H1 (cell line): ENCODE data around the gene RUNX1. TPM values are rescaled to one million over a fixed set of nuclear protein-coding genes. Genes with fewer than 3 reads are reported as not detected.

Experiments used
- CTCF ChIA-PET: fragments of 300-600 bp; sonication (Branson Sonifier 250); formaldehyde crosslinking; loops from one replicate; lab custom pipeline; 2021; ENCODE audit not compliant: partially characterized antibody; lab: Charles Lee
- POLR2A ChIA-PET: fragments of 300-600 bp; sonication (Branson Sonifier 250); formaldehyde crosslinking; loops from one replicate; lab custom pipeline; 2021; ENCODE audit warnings: inconsistent platforms; ENCODE audit not compliant: partially characterized antibody; lab: Charles Lee
- DNase-seq, 2 experiments: peaks; one replicate each; pipeline versions ENCODE4 v3.0.0 to v3.0.0-alpha.2; 2010 to 2022; ENCODE audit warnings: low spot score in 2 of 2, low read depth in 1 of 2, mixed read lengths in 1 of 2
- FAIRE-seq: peaks from 2 replicates; lab custom pipeline; 2011; peaks lifted over from hg19 to GRCh38; lab: Jason Lieb, UNC
- H2AFZ ChIP-seq: 2 replicates; pipeline ENCODE4 v1.8.1; 2012; ENCODE audit warnings: low read length, inconsistent platforms
- H2AK5ac ChIP-seq: 2 replicates; pipeline ENCODE4 v1.6.1; 2013; ENCODE audit warnings: low read depth, low read length
- H2BK120ac ChIP-seq: replicated peaks from 2 replicates; pipeline ENCODE3; 2013; ENCODE audit warnings: low read depth, low read length, inconsistent platforms
- H2BK12ac ChIP-seq: 2 replicates; pipeline ENCODE4 v1.6.1; 2013; ENCODE audit warnings: low read depth, low read length
- H2BK15ac ChIP-seq: 2 replicates; pipeline ENCODE4 v1.6.1; 2013; ENCODE audit warnings: low read length
- H2BK20ac ChIP-seq: 2 replicates; pipeline ENCODE4 v1.6.1; 2013; ENCODE audit warnings: low read length
- H2BK5ac ChIP-seq: 2 replicates; pipeline ENCODE4 v1.6.1; 2013; ENCODE audit warnings: low read depth, low read length
- H3K14ac ChIP-seq: 2 replicates; pipeline ENCODE4 v1.6.1; 2013; ENCODE audit warnings: inconsistent platforms; ENCODE audit not compliant: insufficient read length
- H3K18ac ChIP-seq: 2 replicates; pipeline ENCODE4 v1.6.1; 2013; ENCODE audit warnings: low read length; ENCODE audit errors: extremely low read depth
- H3K23ac ChIP-seq: 2 replicates; pipeline ENCODE4 v1.6.1; 2013; ENCODE audit warnings: inconsistent platforms; ENCODE audit not compliant: insufficient read length
- H3K23me2 ChIP-seq: 2 replicates; pipeline ENCODE4 v1.6.1; 2013; ENCODE audit warnings: low read depth, low read length
- H3K27ac ChIP-seq: 2 replicates; pipeline ENCODE4 v1.6.1; 2011; ENCODE audit warnings: low read depth, low read length, inconsistent platforms
- H3K27me3 ChIP-seq, 4 experiments: replicated peaks in 1 of 4; 1 replicate in 1 of 4; 2 replicates in 3 of 4; pipeline versions ENCODE4 v1.6.1 to v1.8.1; 2011 to 2013; ENCODE audit warnings: low read length in 3 of 4, mild to moderate bottlenecking in 3 of 4, inconsistent platforms in 2 of 4, mixed read lengths in 2 of 4, moderate library complexity in 1 of 4; ENCODE audit not compliant: control insufficient read depth in 3 of 4, insufficient read depth in 3 of 4; ENCODE audit errors: extremely low read depth in 1 of 4
- H3K36me3 ChIP-seq, 4 experiments: 2 replicates each; pipeline versions ENCODE4 v1.6.1 to v1.8.1; 2011 to 2013; ENCODE audit warnings: mild to moderate bottlenecking in 4 of 4, low read length in 3 of 4, moderate library complexity in 2 of 4, control low read depth in 1 of 4, inconsistent platforms in 1 of 4; ENCODE audit not compliant: insufficient read depth in 4 of 4, control insufficient read depth in 2 of 4
- H3K4ac ChIP-seq: replicated peaks from 2 replicates; pipeline ENCODE3; 2013; ENCODE audit warnings: low read length, low read depth, mixed read lengths, inconsistent platforms; ENCODE audit not compliant: insufficient read length
- H3K4me1 ChIP-seq, 4 experiments: replicated peaks in 1 of 4; 1 replicate in 1 of 4; 2 replicates in 3 of 4; pipeline versions ENCODE4 v1.6.1 to v1.8.1; 2011 to 2013; ENCODE audit warnings: low read length in 3 of 4, inconsistent platforms in 2 of 4, mixed read lengths in 1 of 4; ENCODE audit not compliant: insufficient read depth in 4 of 4, control insufficient read depth in 3 of 4
- H3K4me2 ChIP-seq, 2 experiments: 2 replicates each; pipeline versions ENCODE4 v1.6.1 to v1.8.1; 2011 to 2013; ENCODE audit warnings: low read depth in 2 of 2, low read length in 2 of 2, control low read depth in 1 of 2, inconsistent platforms in 1 of 2, mild to moderate bottlenecking in 1 of 2; ENCODE audit not compliant: insufficient read depth in 1 of 2
- H3K4me3 ChIP-seq, 4 experiments: fragments of 200-600, 300-600 bp in 1 of 4; sonication (generic), shearing (Covaris generic), sonication (Bioruptor Twin) in 1 of 4; 2 replicates each; pipeline versions ENCODE4 v1.5.1 to v1.8.1; 2011 to 2016; ENCODE audit warnings: low read length in 4 of 4, low read depth in 3 of 4, control low read depth in 2 of 4, inconsistent platforms in 2 of 4, mild to moderate bottlenecking in 2 of 4, mixed read lengths in 1 of 4, moderate library complexity in 1 of 4; ENCODE audit not compliant: insufficient read depth in 2 of 4; ENCODE audit errors: extremely low read depth in 1 of 4
- H3K56ac ChIP-seq: replicated peaks from 2 replicates; pipeline ENCODE3; 2013; ENCODE audit warnings: low read depth, mild to moderate bottlenecking, mixed read lengths, low read length, inconsistent platforms; ENCODE audit not compliant: insufficient read length
- H3K79me1 ChIP-seq: 2 replicates; pipeline ENCODE4 v1.6.1; 2013; ENCODE audit warnings: low read depth, low read length, control low read depth
- H3K79me2 ChIP-seq, 2 experiments: 2 replicates each; pipeline versions ENCODE4 v1.6.1 to v1.8.1; 2012 to 2013; ENCODE audit warnings: low read length in 2 of 2, mild to moderate bottlenecking in 2 of 2, inconsistent platforms in 1 of 2; ENCODE audit not compliant: insufficient read depth in 2 of 2, control insufficient read depth in 1 of 2
- H3K9ac ChIP-seq, 4 experiments: replicated peaks in 1 of 4; 1 replicate in 1 of 4; 2 replicates in 3 of 4; pipeline versions ENCODE4 v1.6.1 to v1.8.1; 2011 to 2013; ENCODE audit warnings: low read depth in 3 of 4, low read length in 3 of 4, control low read depth in 2 of 4, mild to moderate bottlenecking in 2 of 4, moderate library complexity in 2 of 4, inconsistent platforms in 1 of 4; ENCODE audit errors: extremely low read depth in 1 of 4
- H3K9me3 ChIP-seq, 2 experiments: 2 replicates each; pipeline versions ENCODE4 v1.6.1 to v1.8.1; 2012 to 2013; ENCODE audit warnings: mild to moderate bottlenecking in 2 of 2, moderate library complexity in 2 of 2, control low read depth in 1 of 2, inconsistent platforms in 1 of 2, low read depth in 1 of 2, low read length in 1 of 2, mixed read lengths in 1 of 2; ENCODE audit not compliant: insufficient read depth in 2 of 2
- H4K20me1 ChIP-seq, 2 experiments: replicated peaks in 1 of 2; 2 replicates each; pipeline versions ENCODE3 to v1.8.1; 2011 to 2013; ENCODE audit warnings: inconsistent platforms in 2 of 2, low read length in 2 of 2, mild to moderate bottlenecking in 1 of 2; ENCODE audit not compliant: insufficient read depth in 2 of 2, control insufficient read depth in 1 of 2
- H4K5ac ChIP-seq: 2 replicates; pipeline ENCODE4 v1.6.1; 2013; ENCODE audit warnings: low read length, low read depth, mixed read lengths, inconsistent platforms; ENCODE audit not compliant: insufficient read length
- H4K8ac ChIP-seq: 2 replicates; pipeline ENCODE4 v1.8.0; 2013; ENCODE audit warnings: mild to moderate bottlenecking, moderate library complexity, low read length, inconsistent platforms; ENCODE audit not compliant: insufficient read depth; ENCODE audit errors: extremely low read depth
- H4K91ac ChIP-seq: replicated peaks from 2 replicates; pipeline ENCODE3; 2013; ENCODE audit warnings: low read length, mixed read lengths, inconsistent platforms; ENCODE audit not compliant: insufficient read length
- HDAC2 ChIP-seq, 2 experiments: fragments of 300-600 bp in 1 of 2; sonication (generic) in 1 of 2; IDR thresholded peaks; 2 replicates each; pipeline ENCODE4 v1.6.1; 2011 to 2012; ENCODE audit warnings: low read depth in 2 of 2, low read length in 2 of 2, mild to moderate bottlenecking in 2 of 2, moderate library complexity in 2 of 2, borderline replicate concordance in 1 of 2, inconsistent platforms in 1 of 2
- HDAC6 ChIP-seq: IDR thresholded peaks from one replicate; pipeline ENCODE4 v1.7.1; 2012; ENCODE audit warnings: low read depth, mild to moderate bottlenecking, inconsistent platforms, low read length, moderate library complexity
- SIRT6 ChIP-seq: IDR thresholded peaks from one replicate; pipeline ENCODE4 v1.7.1; 2012; ENCODE audit warnings: low read length, inconsistent platforms
- WGBS, 2 experiments: shearing (Covaris generic) in 1 of 2; methylation state at CpG; one replicate each; pipeline versions ENCODE4 v1.1.6 to v1.1.7; 2013 to 2015; ENCODE audit warnings: low lambda C conversion rate in 2 of 2, mixed read lengths in 2 of 2, inconsistent platforms in 1 of 2, low coverage in 1 of 2, missing lambda C conversion rate in 1 of 2; ENCODE audit not compliant: insufficient replicate concordance in 2 of 2, insufficient coverage in 1 of 2, insufficient read length in 1 of 2; ENCODE audit errors: extremely low coverage in 1 of 2, missing lambda C conversion rate in 1 of 2; 5-methylcytosine and 5-hydroxymethylcytosine counted together
- polyA plus RNA-seq, 7 experiments: library from polyadenylated mRNA; depleted of rRNA in 3 of 7; stranded (reverse) in 5 of 7; unstranded in 2 of 7; fragments of >200 nt in 5 of 7; fragments of 200-250 nt in 2 of 7; gene quantifications; 1 replicate in 5 of 7; 2 replicates in 1 of 7; 4 replicates in 1 of 7; pipeline versions ENCODE4 v1.2.1 to v1.2.3, GENCODE V29; 2011 to 2013; ENCODE audit warnings: missing spikeins in 2 of 7, mixed read lengths in 2 of 7
- total RNA-seq: library from RNA; stranded (reverse); fragmentation: NEBNext Ultra II Directional; extraction: Animal tissue kit (Norgen Biotek cat#: 25700); gene quantifications from 2 replicates; pipeline ENCODE4 v1.2.1, GENCODE V29; 2021

RUNX1 gene
- total and polyA plus RNA-seq, 2 of the 8 experiments (the other 6 are each of a cell fraction or from before 2014, with no cell fraction given), result 0.20 to 0.60 TPM

GRCh38 chr21:35020436-35020835, 28.7 kb downstream of the RUNX1 start:
- H3K23ac ChIP-seq, result no peak overlapping the region
- FAIRE-seq (no peak), DNase-seq (no peak)
- H3K4me1 ChIP-seq, result no peaks in the 10 kb centered on the region
- no peaks in the 10 kb centered on the region for H3K36me3 ChIP-seq
- H3K4ac ChIP-seq, result no peak overlapping the region
- H2AK5ac ChIP-seq, result no peak overlapping the region
- H2BK12ac ChIP-seq, result no peak overlapping the region
- CTCF ChIA-PET, result interaction anchor here (1.7 kb wide), 1 partner anchor 14 kb away, joined by 4 read pairs; no protein-coding TSS in a partner anchor
- H3K56ac ChIP-seq, result no peak overlapping the region
- H2AFZ ChIP-seq, result no peak overlapping the region
- H3K23me2 ChIP-seq, result no peaks in the 10 kb centered on the region
- H3K79me2 ChIP-seq, result no peaks in the 10 kb centered on the region
- H3K14ac ChIP-seq, result no peak overlapping the region
- no peaks in the 10 kb centered on the region for H3K79me1 ChIP-seq
- no peak overlapping the region for H2BK20ac ChIP-seq
- H3K27ac ChIP-seq, result no peak overlapping the region
- WGBS, 2 experiments, result 81% methylated on average over 4 of the region's 4 CpGs; no CpG with 5 or more reads in 1 of the 2 experiments
- H4K20me1 ChIP-seq, result no peaks in the 10 kb centered on the region
- no peak overlapping the region for H4K91ac ChIP-seq
- no peak overlapping the region for H3K18ac ChIP-seq
- POLR2A ChIA-PET, result no interaction called here
- H3K9ac ChIP-seq, result no peak overlapping the region
- no peak overlapping the region for H3K4me3 ChIP-seq
- no peak overlapping the region for H2BK5ac ChIP-seq
- H2BK120ac ChIP-seq, result no peak overlapping the region
- no peak overlapping the region for H2BK15ac ChIP-seq
- no peak overlapping the region for H3K4me2 ChIP-seq
- TF ChIP-seq HDAC6 (no peak), HDAC2 (IDR thresholded peaks at IDR 0.05; ENCODE audit: borderline replicate concordance in 1 of 2, low read depth in 2 of 2, low read length in 2 of 2) (no peak), SIRT6 (no peak)
- H4K5ac ChIP-seq, result no peak overlapping the region
- peaks cover 0 to 2% (median 2%) of the 10 kb centered on the region in 4 experiments; a peak in 3 of 7 replicates for H3K27me3 ChIP-seq
- H4K8ac ChIP-seq, result no peak overlapping the region
- peaks cover 0 to 2% of the 10 kb centered on the region in 2 experiments; a peak in 1 of 4 replicates for H3K9me3 ChIP-seq
